GM19397 (cell line): Measurements from ENCODE around the gene NEK10.
A peak's percentile ranks its signal among the peaks of the same experiment; 100 is the strongest.
"Not testable (repeated sequence)": the region's sequence is repeated elsewhere in the genome, so short reads cannot be mapped to it uniquely, and the experiment has no call there.

ENCODE experiments used
- ATAC-seq: cut with Tn5 transposase; IDR thresholded peaks from one replicate; pipeline ENCODE4 v1.9.1; 2021; ENCODE audit warnings: mild to moderate bottlenecking, moderate library complexity; ENCODE audit not compliant: unreplicated experiment

NEK10 gene

DNA sequence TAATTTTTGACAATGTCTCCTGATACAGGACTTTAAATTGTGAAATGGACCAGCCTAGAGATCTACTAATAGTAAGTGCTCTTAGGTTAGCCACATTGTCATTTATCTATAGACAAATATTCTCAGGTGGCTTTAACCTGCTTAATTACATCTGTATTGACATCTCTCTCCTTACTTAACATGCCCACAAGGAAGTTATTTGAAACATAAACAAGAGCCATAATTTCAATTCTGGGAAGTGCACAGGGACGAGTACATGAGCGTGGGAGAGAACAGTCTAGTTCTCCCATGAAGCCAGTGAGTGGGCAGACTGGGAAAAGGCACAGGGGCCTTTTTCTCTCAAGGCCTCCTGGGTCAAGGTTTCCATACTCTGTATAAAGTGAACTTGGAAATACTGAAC, 54.2 kb downstream of the NEK10 start:
- no peak for ATAC-seq

DNA sequence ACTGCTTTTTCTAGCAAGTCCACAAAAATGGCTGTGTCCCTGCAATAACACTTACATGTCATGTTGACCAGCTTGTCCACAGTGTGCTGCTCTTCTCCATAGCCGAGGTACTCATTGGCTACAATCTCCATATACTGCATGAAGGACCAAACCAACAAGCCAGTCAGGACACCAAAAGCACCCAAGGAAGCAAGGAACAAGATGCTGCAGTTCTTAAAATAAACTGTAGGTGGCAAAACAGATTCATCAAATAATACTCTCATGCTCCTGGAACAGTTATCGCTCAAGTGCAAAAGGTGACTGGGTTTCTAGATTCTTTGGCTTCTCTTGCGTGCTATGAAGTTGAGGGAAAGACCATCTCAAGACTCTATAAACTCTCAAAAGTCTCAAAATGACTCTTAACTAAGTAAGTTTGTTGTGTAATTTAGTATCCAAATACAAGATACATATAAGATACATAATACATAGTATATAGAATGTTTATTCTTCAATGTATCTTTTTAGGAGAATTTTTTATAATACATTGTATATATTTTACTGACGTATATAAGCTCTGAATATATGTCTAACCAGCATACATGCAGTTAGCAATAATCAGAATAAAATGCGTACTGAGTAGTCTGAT, 57.0 kb downstream of the NEK10 start:
- peak; percentile 92 for ATAC-seq

DNA sequence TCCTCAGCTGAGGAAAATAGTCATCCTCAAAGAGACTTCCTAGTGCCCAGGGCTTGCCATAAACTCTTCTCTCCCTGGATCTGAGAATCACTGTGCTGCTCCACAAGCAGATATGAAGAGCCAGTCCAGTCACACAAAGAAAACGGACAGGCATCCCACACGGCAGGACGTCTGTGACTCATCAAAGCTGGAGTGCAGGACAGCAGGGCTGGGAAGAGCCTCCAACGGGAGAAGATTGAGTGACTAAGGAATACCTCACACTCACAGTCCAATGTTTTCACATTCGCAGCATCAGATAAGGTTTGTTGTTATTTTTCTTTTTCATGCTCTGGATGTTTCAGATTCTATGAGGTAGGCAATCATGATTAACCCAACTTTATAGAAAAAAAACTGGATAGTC, 57.8 kb downstream of the NEK10 start:
- no peak for ATAC-seq

DNA sequence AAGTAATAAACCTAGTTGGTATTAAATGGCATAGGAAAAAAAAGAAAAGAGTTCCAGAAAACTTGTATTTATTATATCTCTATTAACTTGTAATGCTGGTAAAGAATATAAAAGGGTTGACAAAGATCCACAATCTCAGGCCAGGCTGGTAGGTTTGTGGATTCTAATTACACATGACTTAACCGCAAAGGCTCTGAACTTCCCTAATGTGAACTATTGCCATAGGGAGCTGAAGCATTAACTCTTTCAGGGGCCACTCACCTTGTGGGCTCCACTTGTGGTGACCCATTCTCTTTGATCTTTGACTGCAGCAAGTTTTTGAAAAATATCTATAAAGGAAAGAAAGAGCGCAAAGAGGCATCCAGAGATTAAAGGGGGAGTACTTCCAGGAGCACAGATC, 58.5 kb downstream of the NEK10 start:
- ATAC-seq = no peak

DNA sequence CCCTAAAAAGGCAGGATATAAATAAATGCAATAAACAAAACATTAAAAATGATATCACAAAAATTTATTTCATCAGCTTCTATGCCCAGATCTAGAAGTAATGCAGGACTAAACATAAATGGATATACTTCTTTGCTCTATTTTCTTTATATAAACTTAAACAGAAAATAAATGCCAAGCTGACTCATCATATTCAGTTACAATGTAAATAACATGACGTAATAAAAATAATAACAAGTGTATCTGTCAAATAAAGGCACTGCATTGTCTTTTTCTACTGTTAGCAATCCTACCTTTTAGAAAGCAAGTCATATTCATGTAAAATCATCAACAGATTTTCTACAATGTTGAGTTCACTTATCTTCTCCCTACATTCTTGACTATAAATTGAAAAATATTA, 61.6 kb downstream of the NEK10 start:
- no peak for ATAC-seq

DNA sequence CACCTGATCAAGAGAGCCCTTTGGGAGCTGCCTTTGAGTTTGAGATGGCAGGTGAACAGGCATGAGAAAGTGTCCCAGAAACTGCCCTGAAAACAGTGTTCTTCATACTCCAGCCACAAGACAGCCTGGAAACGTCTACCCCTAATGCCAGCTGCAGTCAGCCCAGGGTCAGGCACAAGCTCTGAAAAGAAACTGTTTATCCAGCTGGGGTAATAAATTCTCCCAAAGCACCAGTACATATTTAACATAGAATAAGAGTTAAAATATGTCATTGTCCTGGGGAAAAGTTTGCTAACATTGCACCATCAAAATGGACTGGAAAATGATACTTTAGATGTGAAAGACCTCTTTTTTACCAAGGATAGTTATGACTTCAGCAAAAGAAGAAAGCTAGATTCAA, 66.3 kb downstream of the NEK10 start:
- no peak for ATAC-seq

DNA sequence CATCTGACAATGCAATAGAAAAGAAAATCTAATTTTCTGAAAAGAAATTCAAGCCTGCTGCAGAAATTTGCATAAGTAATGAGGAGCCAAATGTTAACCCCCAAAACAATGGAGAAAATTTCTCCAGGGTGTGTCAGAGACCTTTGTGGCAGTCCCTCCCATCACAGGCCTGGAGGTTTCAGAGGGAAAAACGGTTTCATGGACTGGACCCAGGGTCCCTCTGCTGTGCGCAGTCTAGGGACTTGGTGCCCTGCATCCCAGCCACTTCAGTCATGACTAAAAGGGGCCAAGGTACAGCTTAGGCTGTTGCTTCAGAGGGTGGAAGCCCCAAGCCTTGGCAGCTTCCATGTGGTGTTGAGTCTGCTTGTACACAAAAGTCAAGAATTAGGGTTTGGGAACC, 70.2 kb downstream of the NEK10 start:
- not testable (repeated sequence) for ATAC-seq

DNA sequence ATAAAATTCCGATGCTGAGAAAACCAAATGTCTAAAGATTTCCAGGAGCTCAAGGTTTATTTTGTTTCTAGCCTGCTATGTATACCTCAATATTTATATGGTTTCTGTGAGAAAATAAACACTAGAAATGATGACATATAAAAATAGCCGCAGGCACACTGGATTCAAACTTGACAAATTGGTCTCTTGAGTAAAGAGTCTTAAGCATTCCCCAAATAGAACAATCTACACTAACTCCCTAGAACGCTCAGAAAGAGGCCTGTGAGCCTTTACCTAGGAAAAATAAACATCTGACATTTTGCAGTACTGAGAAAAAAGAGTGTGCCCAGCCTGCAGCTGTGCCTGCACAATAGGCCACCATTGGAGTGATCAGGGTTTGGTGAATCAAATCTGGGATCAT, 75.2 kb downstream of the NEK10 start:
- no peak for ATAC-seq

DNA sequence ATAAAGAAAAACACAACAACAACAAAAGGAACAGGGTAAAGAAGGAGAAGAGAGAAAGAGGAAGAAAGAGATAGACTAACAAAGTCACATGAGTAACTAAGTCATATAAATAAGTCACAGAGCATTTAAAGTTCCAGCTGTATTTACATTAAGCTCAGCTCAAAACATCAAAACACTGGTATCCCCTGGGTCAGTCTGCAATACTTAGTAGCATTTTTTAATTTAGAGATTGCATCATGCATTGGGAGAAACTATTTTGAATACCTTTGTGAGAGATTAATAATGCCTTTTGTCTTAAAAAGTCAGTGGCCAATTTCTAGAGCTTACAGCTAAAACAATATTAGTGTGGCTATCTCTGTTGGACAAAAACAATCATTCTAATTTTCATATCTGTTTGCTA, 78.4 kb downstream of the NEK10 start:
- ATAC-seq = no peak

DNA sequence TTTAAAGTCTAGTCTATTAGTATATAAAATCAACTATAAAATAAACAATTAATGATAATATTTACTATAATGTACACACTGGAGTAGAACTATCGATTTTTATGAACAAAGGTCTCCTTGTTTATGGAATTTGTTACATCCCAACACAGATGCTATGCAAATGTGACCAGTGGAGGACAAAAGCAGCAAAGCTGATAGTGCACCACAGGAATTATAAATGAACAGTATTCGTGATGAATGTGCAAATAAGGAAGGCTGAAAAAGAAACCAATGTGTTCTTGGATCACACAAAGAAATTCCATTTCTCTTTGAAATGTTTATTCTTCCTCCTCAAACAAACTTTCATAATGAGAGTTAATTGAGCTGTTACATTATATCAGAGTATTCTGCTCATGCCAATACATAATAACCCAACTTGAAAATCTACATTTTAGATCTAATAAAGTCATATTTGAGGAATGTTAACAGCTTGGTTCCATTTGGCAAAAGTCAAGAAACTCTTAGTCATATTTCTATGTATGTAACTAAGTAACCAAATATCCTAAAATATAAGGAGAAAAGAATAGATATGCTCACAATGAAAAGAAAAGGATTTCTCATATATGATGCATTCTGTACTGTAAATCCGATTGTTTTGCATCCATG, 79.3 kb downstream of the NEK10 start:
- no peak for ATAC-seq

DNA sequence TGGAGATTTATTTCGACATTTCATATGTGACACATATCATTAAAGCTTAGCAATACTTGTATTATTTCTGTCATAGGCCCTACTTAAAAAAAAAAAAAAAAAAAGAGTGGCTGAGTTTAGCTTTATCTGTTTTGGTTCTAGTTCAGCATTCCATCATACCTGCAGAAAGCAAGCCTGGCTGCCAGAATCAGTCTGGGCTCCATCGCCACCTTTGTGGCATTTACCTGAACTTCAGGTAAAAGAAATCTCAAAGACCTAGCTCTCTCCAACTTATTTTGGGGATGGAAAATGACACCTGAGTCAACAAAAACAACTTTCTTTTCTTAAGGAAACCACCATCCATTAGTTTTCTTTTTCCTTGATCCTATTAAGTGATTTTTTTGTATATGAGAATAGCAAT, 82.1 kb downstream of the NEK10 start:
- no peak for ATAC-seq

DNA sequence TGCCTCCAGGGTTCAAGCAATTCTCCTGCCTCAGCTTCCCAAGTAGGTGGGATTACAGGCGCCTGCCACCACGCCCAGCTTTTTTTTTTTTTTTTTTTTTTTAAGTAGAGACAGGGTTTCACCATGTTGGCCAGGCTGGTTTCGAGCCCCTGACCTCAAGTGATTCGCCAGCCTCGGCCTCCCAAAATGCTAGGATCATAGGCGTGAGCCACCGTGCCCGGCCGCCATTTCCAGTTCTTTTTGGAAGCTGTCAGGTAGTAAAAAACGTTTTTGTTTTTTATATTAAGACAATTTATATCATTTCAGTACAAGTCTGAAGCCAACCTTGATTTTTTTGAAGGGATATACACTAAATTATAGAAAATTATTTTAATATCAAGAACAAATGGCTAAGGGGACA, 82.7 kb downstream of the NEK10 start:
- not testable (repeated sequence) for ATAC-seq

DNA sequence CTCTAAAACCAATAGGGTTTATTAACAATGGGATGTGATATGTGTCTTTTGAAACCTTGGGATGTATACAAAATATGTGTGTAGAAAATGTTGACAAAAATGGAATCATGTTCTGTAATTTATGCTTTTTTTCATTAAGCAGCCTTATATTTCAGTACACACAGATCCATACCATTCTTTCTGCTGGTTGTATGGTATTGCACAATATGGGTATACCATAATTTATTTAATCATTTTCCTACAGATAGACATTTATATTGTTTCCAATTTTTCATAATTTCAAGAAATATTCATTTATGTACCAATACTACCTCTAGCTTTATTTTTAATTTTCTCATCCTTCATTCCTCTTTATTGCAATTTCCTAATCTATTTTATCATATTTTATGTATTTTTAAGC, 83.5 kb downstream of the NEK10 start:
- no peak for ATAC-seq

DNA sequence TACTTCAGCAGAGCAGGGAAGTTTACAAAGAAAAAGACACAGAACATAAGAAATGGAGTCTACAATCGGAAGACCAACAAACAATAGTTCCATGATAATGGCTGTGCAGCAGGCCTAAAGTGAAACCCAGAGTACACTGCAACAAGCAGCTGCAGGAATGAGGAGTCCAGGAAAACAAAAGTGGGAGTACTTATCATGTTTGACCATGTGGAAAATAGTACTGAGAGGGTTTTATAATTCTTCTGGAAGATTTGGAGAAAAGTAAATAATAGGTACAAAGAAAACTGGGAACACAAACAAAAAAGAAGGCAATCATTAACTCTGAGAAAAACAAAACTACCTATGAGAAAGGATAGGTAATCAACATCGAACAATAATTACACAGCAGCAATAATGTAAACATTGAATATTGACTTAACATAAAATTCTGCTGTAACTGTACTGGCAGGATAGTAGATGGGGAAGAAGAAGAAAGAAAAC, 87.5 kb downstream of the NEK10 start:
- no peak for ATAC-seq

DNA sequence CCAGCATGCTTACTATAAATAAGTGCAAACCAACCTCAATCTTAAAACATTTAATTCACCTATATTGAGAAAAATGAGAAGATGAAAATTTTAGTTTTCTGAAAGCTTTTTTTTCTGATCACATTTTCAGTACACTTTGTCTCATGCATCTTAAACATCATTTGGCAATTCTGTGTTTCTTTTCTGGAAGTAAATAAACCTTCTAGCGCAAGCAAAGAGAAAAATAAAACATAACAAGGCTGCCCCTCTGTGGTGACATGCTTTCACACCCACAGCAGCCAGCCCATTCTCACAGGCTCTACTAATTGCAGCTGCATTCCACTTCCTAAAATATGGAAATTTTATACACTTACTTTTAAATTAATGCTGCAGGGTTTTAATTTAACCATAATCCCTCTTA, 90.1 kb downstream of the NEK10 start:
- ATAC-seq = no peak

DNA sequence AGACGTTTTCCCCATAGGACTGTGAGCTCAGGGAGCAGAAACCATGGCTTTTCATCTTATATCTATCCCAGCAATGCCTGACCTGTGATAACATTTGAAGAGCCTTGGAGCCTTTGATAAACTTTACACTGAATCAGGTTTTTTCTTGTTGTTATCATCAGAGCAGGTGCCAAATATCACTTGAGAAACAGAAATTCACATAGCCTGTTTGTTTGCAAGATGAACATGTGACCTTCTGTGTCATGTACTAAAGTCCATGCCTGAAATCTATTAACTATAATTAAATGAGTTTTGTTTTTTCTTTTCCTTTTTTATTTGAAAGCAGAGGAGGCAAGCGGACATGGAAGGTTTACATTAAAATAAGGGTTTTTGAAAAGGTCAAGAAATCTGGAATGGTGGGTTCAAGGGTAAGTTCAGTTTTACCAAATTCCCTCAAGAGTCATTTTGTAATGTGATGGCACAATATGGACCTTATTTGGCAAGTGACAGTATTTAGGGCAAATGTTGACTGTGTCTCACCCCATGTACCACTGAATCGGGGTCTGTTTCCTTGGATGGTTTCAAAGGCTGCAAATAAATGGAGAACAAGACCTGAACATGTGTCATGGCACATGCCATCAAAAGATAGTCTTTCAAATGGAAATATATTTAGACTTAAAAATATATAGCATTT, 90.7 kb downstream of the NEK10 start:
- ATAC-seq = no peak

DNA sequence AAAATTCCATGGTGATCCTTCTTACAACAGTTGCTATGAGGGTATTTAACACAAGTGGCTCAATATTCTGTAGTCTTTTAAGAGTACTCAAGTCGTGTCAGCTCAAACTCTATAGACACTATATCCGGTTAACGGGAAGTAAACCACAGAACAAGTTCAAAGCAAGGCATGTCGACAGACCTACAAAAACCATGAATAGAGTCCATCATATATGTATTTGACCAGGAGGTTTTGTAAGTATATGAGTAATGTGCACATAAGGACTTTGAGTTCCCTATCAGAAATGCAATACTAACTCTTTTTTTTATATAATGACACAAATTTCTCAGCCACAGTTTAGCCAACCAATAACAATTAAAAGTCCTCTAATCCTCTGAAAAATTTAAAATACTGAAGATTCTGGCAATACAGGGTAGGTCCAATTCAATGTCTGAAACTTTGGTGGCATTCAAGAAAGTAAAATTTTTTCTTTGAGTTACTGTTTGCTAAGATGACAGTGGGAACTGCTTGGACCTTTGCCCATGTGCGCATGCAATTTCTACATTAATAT, 93.7 kb downstream of the NEK10 start:
- ATAC-seq = no peak

DNA sequence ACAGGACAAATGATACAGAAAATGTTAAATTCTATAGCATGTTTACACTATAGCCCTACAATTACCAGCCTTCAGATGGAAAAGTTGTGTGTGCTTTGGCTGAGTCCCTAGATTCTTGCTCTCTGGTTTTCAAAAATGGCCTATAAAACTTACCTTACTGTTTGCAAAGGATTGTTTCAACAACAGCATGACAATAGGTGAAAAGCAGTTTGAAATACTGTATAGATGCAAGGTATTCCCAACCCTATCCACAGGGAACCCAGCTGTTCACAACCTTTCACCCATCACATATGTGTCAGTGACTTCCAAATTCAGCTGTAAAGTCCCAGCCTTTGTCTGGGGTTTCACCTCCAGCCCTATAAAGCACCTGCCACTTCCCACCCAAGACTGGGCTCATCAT, 97.3 kb downstream of the NEK10 start:
- no peak for ATAC-seq

DNA sequence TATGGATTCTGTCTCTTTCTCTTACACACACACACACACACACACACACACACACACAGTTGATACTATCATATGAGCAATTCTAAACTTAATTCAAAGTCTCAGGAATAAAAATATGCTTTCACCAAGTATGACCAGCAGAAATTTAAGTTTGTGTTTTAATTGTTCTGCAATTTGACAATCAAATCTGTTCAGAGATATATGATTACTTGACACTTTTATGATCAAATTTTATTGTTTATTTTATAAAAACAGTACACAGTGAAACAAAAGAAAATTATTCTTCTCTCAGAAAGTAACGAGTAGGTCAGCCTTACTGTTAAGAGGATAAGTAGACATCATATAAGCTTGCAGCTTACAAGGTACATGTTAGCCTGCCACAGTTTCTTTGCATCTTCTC, 114.3 kb downstream of the NEK10 start:
- ATAC-seq = no peak

DNA sequence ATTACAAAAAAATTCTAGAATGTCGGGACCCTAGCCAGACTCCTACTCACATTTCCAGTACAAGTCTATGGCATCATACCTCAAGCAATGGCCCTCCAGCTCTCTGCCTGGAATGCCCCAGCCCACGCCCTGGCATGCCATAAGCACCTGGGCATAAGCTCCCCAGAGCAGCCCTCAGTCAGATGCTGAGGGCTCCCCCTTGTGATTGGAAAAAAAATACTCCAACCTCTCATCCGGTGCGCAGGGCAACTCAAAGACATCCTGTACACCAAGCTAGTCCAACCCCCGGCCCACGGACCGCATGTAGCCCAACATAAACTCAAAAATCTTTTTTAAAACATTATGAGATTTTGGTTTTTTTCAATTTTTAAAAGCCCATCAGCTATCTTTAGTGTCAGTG, 115.4 kb downstream of the NEK10 start:
- no peak for ATAC-seq

DNA sequence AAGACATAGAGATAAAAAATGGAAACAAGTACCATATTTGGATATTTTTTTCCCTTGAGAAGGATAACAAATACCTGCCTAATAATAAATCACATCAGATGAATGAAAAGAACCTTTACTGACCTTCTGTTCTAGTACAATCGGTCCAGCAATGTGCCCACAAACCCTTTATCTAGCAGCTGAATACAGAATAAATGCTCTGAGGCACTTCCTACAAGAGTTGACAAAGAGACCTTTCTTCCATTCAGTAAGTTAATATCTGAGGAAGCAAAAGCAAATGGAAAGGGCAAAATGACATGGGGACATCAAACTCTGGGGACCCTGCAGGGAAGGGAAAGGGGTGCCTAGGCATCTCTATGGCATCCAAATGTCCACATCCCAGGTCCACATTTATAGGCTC, 115.8 kb downstream of the NEK10 start:
- no peak for ATAC-seq

DNA sequence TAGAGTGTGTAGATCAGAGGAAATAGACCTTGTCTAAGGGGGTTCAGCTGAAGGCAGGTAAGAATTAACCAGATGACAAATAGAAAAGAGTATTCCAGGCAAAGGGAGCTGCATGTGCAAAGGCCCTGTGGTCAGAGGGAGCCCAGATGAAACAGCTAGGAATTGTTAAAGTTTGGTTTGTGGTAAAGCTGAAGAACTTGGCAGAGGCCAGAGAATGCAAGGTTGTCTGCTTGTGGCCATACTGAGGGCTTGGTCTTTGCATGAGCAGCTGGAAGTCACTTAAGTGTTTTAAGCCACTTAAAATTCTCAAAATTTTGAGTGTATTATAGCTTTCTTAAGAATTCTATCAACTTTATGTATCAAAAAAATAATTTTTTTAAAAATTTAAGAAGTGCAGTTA, 116.5 kb downstream of the NEK10 start:
- no peak for ATAC-seq
